Measurements from ENCODE around the gene RXRA.
A peak's percentile ranks its signal among the peaks of the same experiment; 100 is the strongest.

Gene RXRA

DNA sequence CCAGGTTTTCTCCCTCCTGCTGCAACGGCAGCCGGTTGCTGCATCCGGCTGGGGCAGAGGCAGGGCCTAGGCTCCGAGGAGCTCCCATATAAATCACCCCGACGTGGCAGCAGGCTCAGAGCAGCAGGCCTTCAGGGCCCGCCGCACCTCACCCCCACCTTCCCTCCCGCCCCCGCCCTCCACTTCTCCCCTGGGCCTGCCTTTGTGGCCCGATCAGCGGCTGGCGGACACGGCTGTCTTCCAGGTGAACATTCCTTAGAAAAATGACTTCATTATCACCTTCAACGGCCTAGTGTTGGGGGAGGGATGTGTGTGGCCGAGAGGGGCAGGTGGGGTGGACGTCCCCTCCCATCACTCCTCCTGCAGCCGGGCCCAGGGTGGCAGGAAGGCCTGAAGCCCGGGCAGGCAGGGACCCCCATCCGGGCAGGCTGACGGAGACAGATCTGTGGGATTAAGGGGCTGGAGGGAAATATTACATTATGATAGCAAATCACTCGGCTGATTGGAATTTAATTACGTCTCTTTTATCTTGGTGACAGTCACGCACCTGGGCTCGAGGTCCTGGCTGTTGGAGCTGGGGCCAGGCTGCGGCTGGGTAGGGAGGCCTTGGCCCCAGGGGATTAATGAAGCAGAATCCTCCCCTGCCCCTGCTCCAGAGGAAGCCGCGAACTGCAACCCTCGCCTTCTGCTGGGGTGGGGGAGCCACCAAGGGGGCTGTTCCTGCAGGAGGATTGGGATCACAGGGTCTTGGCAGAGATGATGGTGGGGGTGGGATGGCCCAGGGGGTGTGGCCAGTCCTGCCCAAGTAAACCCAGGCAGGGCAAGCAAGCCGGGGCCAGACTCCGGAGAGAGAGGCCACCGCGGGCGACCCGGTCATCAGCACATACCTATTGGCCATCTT is 38.4 kb upstream of the RXRA start:
- no peak overlapping the region for H3K4me3 ChIP-seq (ENCODE audit: low read length)
- H3K9ac ChIP-seq (ENCODE audit: low read length): no peak overlapping the region
- H3K9me3 ChIP-seq (ENCODE audit: control insufficient read depth, low read length): peaks cover 4% of the 10 kb centered on the region
- no peaks in the 10 kb centered on the region for H3K36me3 ChIP-seq (ENCODE audit: control insufficient read depth, insufficient read depth, low read length, severe bottlenecking)
- H3K27me3 ChIP-seq (replicated peaks; ENCODE audit: control insufficient read depth, insufficient read depth, low read length): peaks cover 9% of the 10 kb centered on the region
- DNase-seq (ENCODE audit: low read depth): no peak
- peaks cover 13% of the 10 kb centered on the region for H3K4me1 ChIP-seq (ENCODE audit: control insufficient read depth, insufficient read depth, low read length)

DNA sequence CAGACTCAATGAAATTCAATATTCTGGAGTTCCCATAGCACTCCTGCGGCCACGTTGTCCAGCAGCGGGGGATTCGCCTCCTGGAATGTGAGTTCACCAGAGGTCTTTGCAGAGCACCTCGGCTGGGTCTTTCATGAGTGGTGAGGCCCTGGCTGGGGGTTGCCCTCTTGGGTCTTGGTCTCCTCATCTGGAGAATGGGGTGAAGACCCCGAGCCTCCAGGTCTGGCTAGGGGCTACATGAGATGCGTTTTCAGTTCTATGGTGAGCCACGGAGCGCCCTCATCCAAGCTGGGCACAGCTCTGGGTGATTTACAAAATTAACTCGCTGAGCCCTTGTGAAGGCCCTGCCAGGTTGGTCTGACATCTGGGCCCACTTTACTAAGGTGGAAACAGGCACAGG is 37.5 kb upstream of the RXRA start:
- Histone ChIP-seq H3K27me3 (replicated peaks; ENCODE audit: control insufficient read depth, insufficient read depth, low read length) (peaks cover 9% of the 10 kb centered on the region), H3K4me1 (ENCODE audit: control insufficient read depth, insufficient read depth, low read length) (peaks cover 11% of the 10 kb centered on the region), H3K36me3 (ENCODE audit: control insufficient read depth, insufficient read depth, low read length, severe bottlenecking) (no peaks in the 10 kb centered on the region), H3K9me3 (ENCODE audit: control insufficient read depth, low read length) (peaks cover 4% of the 10 kb centered on the region), H3K9ac (ENCODE audit: low read length) (no peak overlapping the region), H3K4me3 (ENCODE audit: low read length) (no peak overlapping the region)
- DNase-seq (ENCODE audit: low read depth): no peak

DNA sequence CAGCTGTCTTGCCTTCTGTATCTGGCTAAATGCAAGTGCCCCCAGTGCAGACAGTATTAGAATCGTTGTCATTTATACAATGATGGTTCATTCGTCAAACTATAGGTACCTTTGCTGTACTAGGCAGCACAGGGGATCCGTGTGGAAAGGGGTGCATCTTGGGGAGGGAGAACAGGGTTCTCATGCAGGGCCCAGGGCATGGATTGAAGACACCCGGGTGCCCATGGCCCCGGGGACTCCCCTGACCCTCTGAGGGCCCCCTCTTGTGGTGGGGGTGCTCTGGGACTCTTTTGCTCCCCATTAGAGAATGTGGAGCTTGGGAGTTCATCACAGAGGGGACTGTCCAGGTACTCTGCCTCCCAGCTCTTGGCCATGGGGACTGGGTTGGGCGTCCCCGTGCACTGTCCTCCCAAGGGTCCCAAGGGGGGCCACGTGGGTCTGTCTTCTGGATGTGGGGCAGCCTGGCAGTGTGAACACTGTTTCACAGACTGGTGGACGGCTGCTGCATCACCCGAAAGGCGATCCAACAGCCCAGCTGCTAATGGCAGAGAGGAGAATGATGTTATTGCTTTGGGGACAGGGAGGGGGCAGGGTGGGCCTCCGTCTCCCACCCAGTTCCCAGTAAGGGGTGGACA is 36.9 kb upstream of the RXRA start:
- Histone ChIP-seq H3K4me3 (ENCODE audit: low read length) (no peak overlapping the region), H3K4me1 (ENCODE audit: control insufficient read depth, insufficient read depth, low read length) (peaks cover 10% of the 10 kb centered on the region)
- DNase-seq (ENCODE audit: low read depth): no peak

DNA sequence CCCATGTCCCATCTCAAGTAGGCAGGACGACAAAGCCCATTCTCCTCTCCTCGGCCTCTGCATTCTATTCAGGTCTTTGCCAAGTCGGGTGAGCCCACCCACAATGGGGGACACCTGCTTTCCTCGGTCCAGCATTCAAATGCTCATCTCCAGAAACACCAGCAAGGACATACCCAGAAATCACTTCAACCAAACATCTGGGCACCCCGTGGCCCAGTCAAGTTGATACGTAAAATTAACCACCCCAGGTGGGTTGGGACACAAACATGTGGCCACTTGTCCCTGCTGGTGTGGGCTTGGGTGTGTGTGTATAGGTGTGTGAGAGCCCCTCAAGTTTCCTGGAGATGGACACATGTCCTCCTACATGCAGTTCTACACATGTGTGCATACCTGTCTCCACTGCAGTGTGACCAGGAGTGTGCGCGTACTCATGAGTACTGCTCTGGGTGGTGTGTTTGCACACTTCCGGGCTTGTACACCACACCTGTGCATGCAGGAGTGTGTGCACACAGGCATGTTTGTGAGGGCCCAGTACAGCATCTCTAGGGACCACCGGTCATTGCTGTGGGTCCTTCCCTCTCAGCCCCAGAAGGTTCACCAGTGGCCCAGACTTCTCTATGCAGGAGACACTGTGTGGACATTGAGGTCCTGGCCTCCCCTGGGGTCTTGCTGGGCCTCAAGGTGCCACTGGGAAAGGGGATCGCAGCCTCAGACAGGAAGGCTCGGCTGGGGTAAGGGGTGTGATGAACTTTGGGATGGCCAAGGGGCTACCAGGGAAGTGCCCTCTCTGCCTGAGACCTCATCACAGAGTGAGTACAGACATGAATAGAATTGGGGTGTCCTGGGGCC is 35.4 kb upstream of the RXRA start:
- Histone ChIP-seq H3K9ac (ENCODE audit: low read length) (no peak overlapping the region), H3K27me3 (replicated peaks; ENCODE audit: control insufficient read depth, insufficient read depth, low read length) (peaks cover 9% of the 10 kb centered on the region), H3K4me1 (ENCODE audit: control insufficient read depth, insufficient read depth, low read length) (peaks cover 10% of the 10 kb centered on the region), H3K4me3 (ENCODE audit: low read length) (no peak overlapping the region), H3K36me3 (ENCODE audit: control insufficient read depth, insufficient read depth, low read length, severe bottlenecking) (no peaks in the 10 kb centered on the region), H3K9me3 (ENCODE audit: control insufficient read depth, low read length) (peaks cover 4% of the 10 kb centered on the region)
- DNase-seq (ENCODE audit: low read depth): no peak

More for the DNA sequence above, 36.9 kb upstream of the RXRA start:
- peaks cover 9% of the 10 kb centered on the region for H3K27me3 ChIP-seq (replicated peaks; ENCODE audit: control insufficient read depth, insufficient read depth, low read length)
- no peaks in the 10 kb centered on the region for H3K36me3 ChIP-seq (ENCODE audit: control insufficient read depth, insufficient read depth, low read length, severe bottlenecking)
- peaks cover 4% of the 10 kb centered on the region for H3K9me3 ChIP-seq (ENCODE audit: control insufficient read depth, low read length)
- H3K9ac ChIP-seq (ENCODE audit: low read length): no peak overlapping the region

DNA sequence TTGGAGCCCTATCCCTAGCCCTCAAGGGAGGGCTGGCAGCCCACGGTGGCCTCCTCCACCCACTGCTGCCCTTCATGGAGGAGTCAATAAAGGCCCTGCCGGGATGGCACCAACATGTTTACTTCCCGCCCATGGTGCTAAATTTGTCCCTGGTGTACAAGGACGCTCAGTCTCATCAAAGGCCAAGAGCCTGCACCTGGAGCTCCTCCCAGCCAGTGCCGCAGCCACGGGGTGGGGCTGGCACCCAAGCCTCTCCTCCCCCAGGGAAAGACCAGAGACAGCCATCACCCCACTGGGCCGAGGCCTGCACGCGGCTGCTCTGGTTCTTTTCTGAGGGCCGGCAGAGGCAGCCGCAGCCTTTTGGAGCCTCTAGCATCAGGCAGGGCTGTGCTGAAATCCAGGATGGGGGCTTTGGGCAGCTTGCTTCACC is 34.8 kb upstream of the RXRA start:
- no peak overlapping the region for H3K9ac ChIP-seq (ENCODE audit: low read length)
- peaks cover 9% of the 10 kb centered on the region for H3K27me3 ChIP-seq (replicated peaks; ENCODE audit: control insufficient read depth, insufficient read depth, low read length)
- H3K9me3 ChIP-seq (ENCODE audit: control insufficient read depth, low read length): peaks cover 4% of the 10 kb centered on the region
- H3K36me3 ChIP-seq (ENCODE audit: control insufficient read depth, insufficient read depth, low read length, severe bottlenecking): no peaks in the 10 kb centered on the region
- peaks cover 10% of the 10 kb centered on the region for H3K4me1 ChIP-seq (ENCODE audit: control insufficient read depth, insufficient read depth, low read length)
- no peak overlapping the region for H3K4me3 ChIP-seq (ENCODE audit: low read length)
- DNase-seq (ENCODE audit: low read depth): no peak

DNA sequence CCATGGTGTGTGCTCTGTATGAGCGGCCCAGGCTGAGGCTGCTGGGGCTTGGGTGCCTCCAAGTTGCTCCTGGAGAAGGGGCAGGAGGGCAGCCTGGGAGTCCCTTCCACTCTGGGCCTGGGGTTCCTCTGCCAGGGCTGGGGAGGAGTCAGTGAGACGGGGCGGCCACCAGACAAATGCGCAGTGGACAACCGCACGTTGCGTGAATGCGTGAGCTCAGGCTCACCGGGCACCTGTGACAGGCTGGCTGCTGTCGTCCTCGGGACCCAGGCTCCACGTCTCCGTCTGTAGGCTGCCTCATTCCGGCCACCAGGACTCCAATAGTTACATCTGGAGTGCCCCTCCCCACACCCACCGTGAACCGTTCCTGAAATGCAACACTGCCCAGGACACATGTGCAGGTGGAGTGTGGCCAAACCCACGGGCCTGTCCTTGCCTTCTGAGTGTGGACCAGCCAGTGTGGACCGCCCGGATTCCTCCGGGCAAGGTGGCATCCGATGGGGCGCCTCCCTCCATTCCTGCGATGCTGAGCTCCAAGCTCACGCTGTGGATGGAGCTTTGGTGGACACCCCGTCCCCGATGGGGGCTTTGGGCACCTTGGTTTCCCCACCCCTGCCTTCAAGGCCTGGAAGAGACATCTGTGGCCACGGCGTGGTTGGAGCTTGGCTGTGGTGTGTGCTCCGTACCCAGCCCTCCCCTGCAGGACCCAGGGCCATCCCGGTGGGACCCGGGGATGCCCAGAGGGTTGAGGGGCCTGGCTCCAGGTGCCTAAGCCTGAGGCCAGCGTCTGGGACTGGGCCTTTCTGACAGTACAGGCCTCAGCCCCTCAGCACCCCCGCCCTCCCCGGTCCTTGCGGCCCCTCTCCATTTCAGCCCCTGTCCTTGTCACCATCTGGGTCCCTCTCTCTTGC is 34.0 kb upstream of the RXRA start:
- H3K4me3 ChIP-seq (ENCODE audit: low read length): no peak overlapping the region
- H3K9ac ChIP-seq (ENCODE audit: low read length): no peak overlapping the region
- H3K36me3 ChIP-seq (ENCODE audit: control insufficient read depth, insufficient read depth, low read length, severe bottlenecking): no peaks in the 10 kb centered on the region
- no peak for DNase-seq (ENCODE audit: low read depth)
- peaks cover 4% of the 10 kb centered on the region for H3K9me3 ChIP-seq (ENCODE audit: control insufficient read depth, low read length)
- H3K27me3 ChIP-seq (replicated peaks; ENCODE audit: control insufficient read depth, insufficient read depth, low read length): peaks cover 9% of the 10 kb centered on the region
- peaks cover 10% of the 10 kb centered on the region for H3K4me1 ChIP-seq (ENCODE audit: control insufficient read depth, insufficient read depth, low read length)

DNA sequence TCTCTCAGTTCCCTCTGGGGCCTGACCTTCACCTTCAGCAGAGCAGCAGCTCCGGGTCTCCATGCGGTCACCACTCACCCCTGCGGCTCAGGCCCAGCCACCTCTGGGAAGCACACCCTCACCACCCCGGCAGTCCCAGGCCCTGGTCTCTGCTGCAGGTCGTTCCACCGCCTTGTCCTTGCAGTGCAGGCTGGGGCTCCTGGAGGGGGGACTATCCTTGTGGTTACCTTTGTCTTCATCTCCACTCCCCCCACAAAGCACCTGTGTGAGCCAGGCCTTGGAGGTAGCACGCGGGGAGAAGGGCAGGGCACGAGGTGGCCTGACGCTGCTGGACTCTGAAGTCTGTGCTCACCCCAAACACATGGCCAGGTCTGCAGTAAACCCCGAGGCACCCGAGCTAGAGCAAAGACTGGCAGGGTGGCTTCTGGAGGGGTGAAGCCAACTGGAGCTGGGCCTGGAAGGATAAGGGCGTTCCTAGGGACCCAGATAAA is 33.2 kb upstream of the RXRA start:
- H3K4me1 ChIP-seq (ENCODE audit: control insufficient read depth, insufficient read depth, low read length): peaks cover 10% of the 10 kb centered on the region

DNA sequence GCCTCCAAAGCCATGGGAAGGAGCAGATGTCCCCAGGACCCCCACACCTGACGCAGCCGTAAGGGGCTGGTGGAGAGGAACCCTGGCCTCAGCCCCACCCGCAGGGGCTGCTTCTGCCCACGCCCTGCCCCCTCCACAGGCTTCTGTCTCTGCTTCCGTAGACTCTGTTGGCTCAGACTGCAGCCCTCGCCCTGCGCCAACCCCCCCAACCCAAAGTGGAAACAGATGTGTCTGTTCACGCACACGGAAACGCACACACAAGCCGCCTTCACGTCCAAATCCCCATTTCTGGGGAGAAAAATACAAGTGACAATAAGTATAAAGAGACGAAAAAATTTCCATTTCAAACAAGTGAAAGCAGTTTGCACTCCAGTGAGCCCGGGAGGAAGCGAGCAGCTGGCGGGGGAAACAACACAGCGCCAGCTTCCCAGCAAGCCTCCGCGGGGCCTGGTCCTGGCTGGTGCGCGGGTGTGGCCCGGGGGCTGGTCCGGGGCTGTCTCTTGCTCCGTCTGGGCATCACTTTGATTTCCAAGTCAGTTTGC is 32.6 kb upstream of the RXRA start:
- Histone ChIP-seq H3K9me3 (ENCODE audit: control insufficient read depth, low read length) (peaks cover 4% of the 10 kb centered on the region), H3K36me3 (ENCODE audit: control insufficient read depth, insufficient read depth, low read length, severe bottlenecking) (no peaks in the 10 kb centered on the region), H3K4me1 (ENCODE audit: control insufficient read depth, insufficient read depth, low read length) (peaks cover 10% of the 10 kb centered on the region), H3K9ac (ENCODE audit: low read length) (peak overlapping the region; percentile 65), H3K4me3 (ENCODE audit: low read length) (peak overlapping the region; percentile 61), H3K27me3 (replicated peaks; ENCODE audit: control insufficient read depth, insufficient read depth, low read length) (peaks cover 7% of the 10 kb centered on the region)
- DNase-seq (ENCODE audit: low read depth): peak; percentile 47

More for the DNA sequence above, 33.2 kb upstream of the RXRA start:
- Histone ChIP-seq H3K27me3 (replicated peaks; ENCODE audit: control insufficient read depth, insufficient read depth, low read length) (peaks cover 9% of the 10 kb centered on the region), H3K9me3 (ENCODE audit: control insufficient read depth, low read length) (peaks cover 4% of the 10 kb centered on the region), H3K36me3 (ENCODE audit: control insufficient read depth, insufficient read depth, low read length, severe bottlenecking) (no peaks in the 10 kb centered on the region), H3K4me3 (ENCODE audit: low read length) (no peak overlapping the region), H3K9ac (ENCODE audit: low read length) (no peak overlapping the region)
- no peak for DNase-seq (ENCODE audit: low read depth)

DNA sequence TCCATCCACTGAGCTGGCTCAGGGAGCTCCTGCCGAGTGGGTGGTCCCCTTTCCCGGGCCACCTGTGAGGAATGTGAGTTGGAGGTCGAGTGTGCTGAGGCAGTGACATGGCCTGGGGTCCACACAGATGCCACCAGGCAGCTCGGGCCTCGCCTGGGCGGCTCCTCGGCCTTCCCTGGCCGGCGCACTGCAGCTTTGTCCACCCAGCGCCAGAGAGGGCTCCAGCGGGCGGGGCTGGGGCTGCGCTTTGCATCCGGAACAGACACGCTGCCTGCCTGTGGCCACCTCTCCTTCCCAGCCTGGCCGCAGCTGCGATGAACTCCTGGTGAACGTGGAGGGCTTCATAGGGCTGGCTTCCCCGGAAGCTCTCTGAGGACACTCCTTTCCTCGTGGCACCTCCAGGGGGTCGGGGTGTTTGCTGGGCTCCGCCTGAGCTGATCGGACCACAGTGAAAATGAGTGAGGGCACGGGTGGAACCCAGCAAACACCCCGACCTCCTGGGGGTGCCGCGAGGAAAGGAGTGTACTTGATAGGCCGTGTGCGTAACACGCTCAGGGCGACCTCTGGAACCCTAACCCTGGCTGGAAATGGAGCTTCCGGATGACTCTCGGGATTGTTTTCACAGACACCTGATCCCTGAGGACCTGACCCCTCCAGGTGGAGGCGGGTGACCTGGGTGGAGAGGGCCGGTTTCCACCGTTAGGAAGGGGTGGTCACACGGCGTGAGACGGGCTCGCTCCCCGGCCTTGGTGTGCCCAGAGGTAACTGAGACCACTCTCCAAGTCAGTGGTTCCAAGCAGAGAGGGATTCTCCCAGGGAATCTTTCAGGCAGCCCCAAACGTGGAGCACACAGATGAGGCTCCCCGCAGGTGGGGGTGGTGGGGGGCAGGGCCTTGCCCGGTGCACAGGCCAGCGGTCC is 31.8 kb upstream of the RXRA start:
- H3K27me3 ChIP-seq (replicated peaks; ENCODE audit: control insufficient read depth, insufficient read depth, low read length): peaks cover 12% of the 10 kb centered on the region
- H3K4me3 ChIP-seq (ENCODE audit: low read length): peak overlapping the region; percentile 61
- no peak for DNase-seq (ENCODE audit: low read depth)

More for the DNA sequence above, 31.8 kb upstream of the RXRA start:
- Histone ChIP-seq H3K36me3 (ENCODE audit: control insufficient read depth, insufficient read depth, low read length, severe bottlenecking) (no peaks in the 10 kb centered on the region), H3K9ac (ENCODE audit: low read length) (peak overlapping the region; percentile 65), H3K4me1 (ENCODE audit: control insufficient read depth, insufficient read depth, low read length) (peaks cover 10% of the 10 kb centered on the region), H3K9me3 (ENCODE audit: control insufficient read depth, low read length) (peaks cover 4% of the 10 kb centered on the region)
